Liver (tissue), 9 donors: Measurements from ENCODE around the gene ADISSP. TPM values are rescaled to one million over a fixed set of nuclear protein-coding genes. Genes with fewer than 3 reads are reported as not detected.

Experiments
- DNase-seq: peaks from one replicate; pipeline ENCODE4 v3.0.0-alpha.2; 2017; ENCODE audit warnings: low spot score
- H3K27ac ChIP-seq, 2 donors: one replicate each; pipeline ENCODE4 v1.7.0; 2013; ENCODE audit warnings: inconsistent platforms in 2 of 2, low read length in 2 of 2, control low read depth in 1 of 2, low read depth in 1 of 2, mild to moderate bottlenecking in 1 of 2
- H3K27me3 ChIP-seq, 4 donors: one replicate each; pipeline versions ENCODE4 v1.6.1 to v1.7.0; 2013; ENCODE audit warnings: low read length in 3 of 4, inconsistent platforms in 1 of 4, mild to moderate bottlenecking in 1 of 4, moderate library complexity in 1 of 4; ENCODE audit not compliant: control insufficient read depth in 4 of 4, insufficient read depth in 4 of 4
- H3K36me3 ChIP-seq, 4 donors: one replicate each; pipeline versions ENCODE4 v1.6.1 to v1.7.0; 2013; ENCODE audit warnings: low read length in 3 of 4, mild to moderate bottlenecking in 3 of 4, low read depth in 1 of 4, moderate library complexity in 1 of 4; ENCODE audit not compliant: control insufficient read depth in 4 of 4, insufficient read depth in 3 of 4
- H3K4me1 ChIP-seq, 4 donors: one replicate each; pipeline versions ENCODE4 v1.6.1 to v1.7.0; 2013; ENCODE audit warnings: low read length in 3 of 4, mild to moderate bottlenecking in 3 of 4, moderate library complexity in 1 of 4; ENCODE audit not compliant: control insufficient read depth in 4 of 4, insufficient read depth in 4 of 4
- H3K4me3 ChIP-seq, 3 donors: one replicate each; pipeline versions ENCODE4 v1.6.1 to v1.7.0; 2013; ENCODE audit warnings: low read length in 3 of 3, control low read depth in 1 of 3, low read depth in 1 of 3, mild to moderate bottlenecking in 1 of 3
- H3K9ac ChIP-seq, 2 donors: one replicate each; pipeline ENCODE4 v1.7.0; 2013; ENCODE audit warnings: low read length in 2 of 2, mild to moderate bottlenecking in 2 of 2, moderate library complexity in 2 of 2, control low read depth in 1 of 2, low read depth in 1 of 2
- H3K9me3 ChIP-seq, 4 donors: one replicate each; pipeline versions ENCODE4 v1.6.1 to v1.7.0; 2013; ENCODE audit warnings: low read length in 3 of 4; ENCODE audit not compliant: control insufficient read depth in 4 of 4
- FOXA1 ChIP-seq: IDR thresholded peaks from 2 replicates; pipeline ENCODE4 v1.6.1; 2016; ENCODE audit warnings: antibody characterized with exemption
- FOXA2 ChIP-seq: IDR thresholded peaks from 2 replicates; pipeline ENCODE4 v1.6.1; 2016; ENCODE audit warnings: antibody characterized with exemption
- GABPA ChIP-seq, 2 donors: IDR thresholded peaks in 1 of 2; conservative IDR thresholded peaks in 1 of 2; 2 replicates each; pipeline ENCODE4 v1.6.1; 2016; ENCODE audit warnings: antibody characterized with exemption in 2 of 2, mild to moderate bottlenecking in 1 of 2, moderate library complexity in 1 of 2
- HNF4A ChIP-seq, 2 donors: conservative IDR thresholded peaks; 2 replicates each; pipeline ENCODE4 v1.6.1; 2016; ENCODE audit warnings: antibody characterized with exemption in 2 of 2, mild to moderate bottlenecking in 2 of 2
- HNF4G ChIP-seq: IDR thresholded peaks from 2 replicates; pipeline ENCODE4 v1.6.1; 2016; ENCODE audit warnings: antibody characterized with exemption
- JUND ChIP-seq, 2 donors: IDR thresholded peaks; 2 replicates each; pipeline ENCODE4 v1.6.1; 2016; ENCODE audit warnings: antibody characterized with exemption in 2 of 2
- NR2F2 ChIP-seq: IDR thresholded peaks from 2 replicates; pipeline ENCODE4 v1.6.1; 2016; ENCODE audit warnings: antibody characterized with exemption
- RAD21 ChIP-seq, 2 donors: IDR thresholded peaks; 2 replicates each; pipeline ENCODE4 v1.6.1; 2016; ENCODE audit warnings: antibody characterized with exemption in 2 of 2, mild to moderate bottlenecking in 2 of 2
- RXRA ChIP-seq, 2 donors: IDR thresholded peaks; 2 replicates each; pipeline ENCODE4 v1.6.1; 2017 to 2018; ENCODE audit warnings: antibody characterized with exemption in 2 of 2, mild to moderate bottlenecking in 1 of 2
- SP1 ChIP-seq: IDR thresholded peaks from 2 replicates; pipeline ENCODE4 v1.6.1; 2018; ENCODE audit warnings: antibody characterized with exemption, mild to moderate bottlenecking
- TAF1 ChIP-seq: conservative IDR thresholded peaks from 2 replicates; pipeline ENCODE4 v1.6.1; 2016; ENCODE audit warnings: antibody characterized with exemption, mild to moderate bottlenecking
- YY1 ChIP-seq: IDR thresholded peaks from 2 replicates; pipeline ENCODE4 v1.6.1; 2016; ENCODE audit warnings: antibody characterized with exemption, mild to moderate bottlenecking
- ZBTB33 ChIP-seq: IDR thresholded peaks from 2 replicates; pipeline ENCODE4 v1.6.1; 2016; ENCODE audit warnings: antibody characterized with exemption
- WGBS: extraction: QIAGEN DNeasy Blood & Tissue Kit; methylation state at CpG from one replicate; pipeline ENCODE4 v1.1.7; 2013; 5-methylcytosine and 5-hydroxymethylcytosine counted together
- polyA plus RNA-seq, 2 donors: library from polyadenylated mRNA; stranded (reverse) in 1 of 2; unstranded in 1 of 2; fragments of 200-250 nt in 1 of 2; fragments of >200 nt in 1 of 2; fragmentation: Nextera tagmentation in 1 of 2; extraction: Ambion mirVana in 1 of 2; gene quantifications; one replicate each; pipeline versions ENCODE4 v1.2.1 to v1.2.3, GENCODE V29; 2013 to 2015
- total RNA-seq, 2 donors: library from RNA; depleted of rRNA; stranded (reverse); fragments of >200 nt; gene quantifications; one replicate each; pipeline ENCODE4 v1.2.3, GENCODE V29; 2014
- TF ChIP-seq, protein P1 (sequence below): IDR thresholded peaks from 2 replicates; pipeline ENCODE4 v1.6.1; 2016; ENCODE audit warnings: antibody characterized with exemption
- TF ChIP-seq, protein P2 (sequence below): IDR thresholded peaks from 2 replicates; pipeline ENCODE4 v1.6.1; 2016; ENCODE audit warnings: antibody characterized with exemption, mild to moderate bottlenecking
- TF ChIP-seq, protein P3 (sequence below): IDR thresholded peaks from 2 replicates; pipeline ENCODE4 v1.6.1; 2016; ENCODE audit warnings: antibody characterized with exemption
- donor health status: healthy.
- donor health status: healthy.
- donor health status: healthy.
- donor health status: healthy.
- donor health status: healthy.

ADISSP gene
- total and polyA plus RNA-seq, 4 donors: 3.8 to 27.3 (median 10.4) TPM

DNA sequence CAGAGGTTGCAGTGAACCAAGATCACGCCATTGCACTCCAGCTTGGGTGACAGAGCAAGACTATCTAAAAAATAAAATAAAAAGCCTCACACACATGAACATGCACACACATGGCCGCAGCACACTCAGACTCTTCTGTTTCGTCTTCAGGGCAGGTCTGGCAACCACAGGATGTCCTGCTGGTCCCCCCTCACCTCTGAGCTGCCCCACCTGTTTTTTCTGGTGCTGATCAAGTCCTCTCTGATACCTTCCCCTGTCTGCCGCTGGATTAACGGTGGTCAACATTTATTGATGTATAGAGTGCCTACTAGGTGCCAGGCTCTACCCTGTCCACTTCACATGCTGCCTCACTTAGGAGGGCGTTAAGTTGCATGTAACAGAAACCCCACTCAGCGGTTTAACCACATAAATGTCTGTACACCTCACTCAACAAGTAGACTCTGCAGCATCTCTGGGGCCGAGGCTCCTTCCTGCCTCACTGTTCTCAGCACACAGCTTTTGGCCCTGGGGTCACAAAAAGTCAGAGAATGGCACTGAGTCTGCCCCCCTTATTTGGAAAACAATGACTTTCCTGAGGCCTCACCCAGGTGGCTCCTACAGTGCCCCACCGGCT lies 48.3 kb upstream of the ADISSP start:
- 77% methylated on average over 9 of the region's 9 CpGs for WGBS
- Histone ChIP-seq H3K27me3 (no peaks in the 10 kb centered on the region), H3K4me3 (no peak overlapping the region), H3K36me3 (no peaks in the 10 kb centered on the region), H3K9me3 (no peaks in the 10 kb centered on the region), H3K27ac (no peak overlapping the region), H3K4me1 (peaks cover 3 to 28% (median 18%) of the 10 kb centered on the region in 4 donors), H3K9ac (no peak overlapping the region)
- TF ChIP-seq HNF4G: no peak
- TF ChIP-seq, protein P1, sequence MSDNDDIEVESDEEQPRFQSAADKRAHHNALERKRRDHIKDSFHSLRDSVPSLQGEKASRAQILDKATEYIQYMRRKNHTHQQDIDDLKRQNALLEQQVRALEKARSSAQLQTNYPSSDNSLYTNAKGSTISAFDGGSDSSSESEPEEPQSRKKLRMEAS: no peak
- TF ChIP-seq TAF1: no peak
- TF ChIP-seq YY1: no peak
- TF ChIP-seq GABPA (IDR thresholded peaks at IDR 0.05 in 1 of 2, conservative IDR thresholded peaks at IDR 0.05 in 1 of 2): no peak
- TF ChIP-seq JUND (IDR thresholded peaks at IDR 0.05): no peak
- no peak for TF ChIP-seq RAD21 (IDR thresholded peaks at IDR 0.05)
- no peak for TF ChIP-seq FOXA1
- TF ChIP-seq, protein P2, sequence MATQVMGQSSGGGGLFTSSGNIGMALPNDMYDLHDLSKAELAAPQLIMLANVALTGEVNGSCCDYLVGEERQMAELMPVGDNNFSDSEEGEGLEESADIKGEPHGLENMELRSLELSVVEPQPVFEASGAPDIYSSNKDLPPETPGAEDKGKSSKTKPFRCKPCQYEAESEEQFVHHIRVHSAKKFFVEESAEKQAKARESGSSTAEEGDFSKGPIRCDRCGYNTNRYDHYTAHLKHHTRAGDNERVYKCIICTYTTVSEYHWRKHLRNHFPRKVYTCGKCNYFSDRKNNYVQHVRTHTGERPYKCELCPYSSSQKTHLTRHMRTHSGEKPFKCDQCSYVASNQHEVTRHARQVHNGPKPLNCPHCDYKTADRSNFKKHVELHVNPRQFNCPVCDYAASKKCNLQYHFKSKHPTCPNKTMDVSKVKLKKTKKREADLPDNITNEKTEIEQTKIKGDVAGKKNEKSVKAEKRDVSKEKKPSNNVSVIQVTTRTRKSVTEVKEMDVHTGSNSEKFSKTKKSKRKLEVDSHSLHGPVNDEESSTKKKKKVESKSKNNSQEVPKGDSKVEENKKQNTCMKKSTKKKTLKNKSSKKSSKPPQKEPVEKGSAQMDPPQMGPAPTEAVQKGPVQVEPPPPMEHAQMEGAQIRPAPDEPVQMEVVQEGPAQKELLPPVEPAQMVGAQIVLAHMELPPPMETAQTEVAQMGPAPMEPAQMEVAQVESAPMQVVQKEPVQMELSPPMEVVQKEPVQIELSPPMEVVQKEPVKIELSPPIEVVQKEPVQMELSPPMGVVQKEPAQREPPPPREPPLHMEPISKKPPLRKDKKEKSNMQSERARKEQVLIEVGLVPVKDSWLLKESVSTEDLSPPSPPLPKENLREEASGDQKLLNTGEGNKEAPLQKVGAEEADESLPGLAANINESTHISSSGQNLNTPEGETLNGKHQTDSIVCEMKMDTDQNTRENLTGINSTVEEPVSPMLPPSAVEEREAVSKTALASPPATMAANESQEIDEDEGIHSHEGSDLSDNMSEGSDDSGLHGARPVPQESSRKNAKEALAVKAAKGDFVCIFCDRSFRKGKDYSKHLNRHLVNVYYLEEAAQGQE: no peak
- no peak for TF ChIP-seq FOXA2
- no peak for TF ChIP-seq HNF4A (conservative IDR thresholded peaks at IDR 0.05)
- TF ChIP-seq, protein P3, sequence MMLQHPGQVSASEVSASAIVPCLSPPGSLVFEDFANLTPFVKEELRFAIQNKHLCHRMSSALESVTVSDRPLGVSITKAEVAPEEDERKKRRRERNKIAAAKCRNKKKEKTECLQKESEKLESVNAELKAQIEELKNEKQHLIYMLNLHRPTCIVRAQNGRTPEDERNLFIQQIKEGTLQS: no peak
- TF ChIP-seq ZBTB33: no peak
- no peak for TF ChIP-seq RXRA (IDR thresholded peaks at IDR 0.05)
- no peak for TF ChIP-seq SP1
- DNase-seq: no peak

DNA sequence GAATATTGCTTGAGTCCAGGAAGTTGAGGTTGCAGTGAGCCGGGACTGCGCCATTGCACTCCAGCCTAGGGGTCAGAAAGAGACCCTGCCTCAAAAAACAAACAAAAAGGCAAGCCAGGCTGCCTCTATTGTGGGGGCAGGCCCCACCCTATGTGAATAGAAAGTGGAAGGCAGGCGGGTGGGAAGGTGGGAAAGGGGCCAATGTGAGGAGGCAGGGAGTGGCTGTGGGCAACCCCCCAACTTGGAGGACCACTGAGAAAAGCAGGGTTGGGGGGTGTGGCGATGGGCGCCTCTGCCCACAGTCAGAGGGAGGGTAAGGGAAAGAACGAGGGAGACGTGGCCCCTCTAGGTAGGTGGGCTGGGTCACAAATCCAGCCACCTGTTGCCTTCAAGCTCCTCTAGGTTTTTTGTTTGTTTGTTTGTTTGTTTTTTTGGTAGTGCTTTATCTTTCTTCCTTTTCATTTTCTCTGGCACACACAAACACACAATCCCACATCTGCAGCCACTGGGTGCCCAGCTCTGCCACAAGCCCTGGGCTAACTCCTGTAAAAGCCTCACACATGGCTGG lies 47.5 kb upstream of the ADISSP start:
- no peaks in the 10 kb centered on the region for H3K9me3 ChIP-seq
- no peak for TF ChIP-seq NR2F2
- peaks cover 5 to 30% (median 18%) of the 10 kb centered on the region in 4 donors for H3K4me1 ChIP-seq
- DNase-seq: no peak
- H3K36me3 ChIP-seq: no peaks in the 10 kb centered on the region
- H3K4me3 ChIP-seq: no peak overlapping the region
- H3K27ac ChIP-seq: no peak overlapping the region
- WGBS: 83% methylated on average over 7 of the region's 7 CpGs
- no peaks in the 10 kb centered on the region for H3K27me3 ChIP-seq
- no peak overlapping the region for H3K9ac ChIP-seq
